ENCODE data around the gene GJB2.

DNA sequence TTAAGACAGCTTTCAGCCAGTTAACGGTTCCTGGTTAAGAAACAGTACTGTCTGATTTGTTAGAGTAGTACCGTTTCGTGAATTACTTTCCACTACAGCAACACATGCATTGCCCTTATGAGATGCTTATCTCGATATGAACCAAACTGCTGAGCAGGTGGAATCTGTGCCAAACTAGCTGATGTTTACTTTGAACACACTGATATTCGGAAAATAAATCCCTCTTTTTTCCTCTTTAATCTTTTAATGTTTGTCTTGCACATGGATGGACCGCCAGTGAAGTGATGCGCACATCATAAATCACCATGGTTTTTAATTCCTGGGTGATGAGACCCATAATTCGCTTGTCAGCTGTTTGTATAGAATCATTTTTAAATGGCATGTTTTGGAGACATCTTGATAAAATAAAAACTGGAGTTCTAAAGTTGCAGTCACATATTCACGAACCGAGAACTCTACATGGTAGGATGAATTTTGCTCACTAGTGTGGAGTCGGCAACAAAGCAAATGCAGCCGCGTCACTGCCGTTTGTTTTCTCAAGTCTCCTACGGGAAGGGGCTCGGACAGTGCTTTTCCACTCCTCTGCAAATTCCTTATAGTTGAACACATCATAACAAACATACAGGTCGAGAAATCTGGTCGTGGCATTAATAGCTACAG, 33.0 kb downstream of the GJB2 start:
- TF ChIP-seq YY1 (IDR thresholded peaks at IDR 0.05; ENCODE audit: insufficient read depth, insufficient read length) = no peak
- TF ChIP-seq ZNF274 (IDR thresholded peaks at IDR 0.05; ENCODE audit: low read depth, low read length) = no peak
